Testis (tissue), 5 donors: ENCODE results near the gene RPL12. TPM values are rescaled to one million over a fixed set of nuclear protein-coding genes. Genes with fewer than 3 reads are reported as not detected.

Experiments
- DNase-seq: peaks from one replicate; pipeline ENCODE4 v3.0.0-alpha.2; 2019
- H3K27ac ChIP-seq, 2 donors: fragments of 200-600 bp; sonication (generic); one replicate each; pipeline ENCODE4 v1.5.1; 2019
- H3K27me3 ChIP-seq: fragments of 200-600 bp; sonication (generic); one replicate; pipeline ENCODE4 v1.5.1; 2019
- H3K36me3 ChIP-seq: fragments of 200-600 bp; sonication (generic); one replicate; pipeline ENCODE4 v1.5.1; 2017; ENCODE audit warnings: low read depth; ENCODE audit errors: missing control alignments
- H3K4me1 ChIP-seq: fragments of 200-600 bp; sonication (generic); one replicate; pipeline ENCODE4 v1.5.1; 2019
- H3K4me3 ChIP-seq, 2 donors: fragments of 200-600 bp; sonication (generic); one replicate each; pipeline ENCODE4 v1.5.1; 2017 to 2019
- H3K9me3 ChIP-seq: fragments of 200-600 bp; sonication (generic); one replicate; pipeline ENCODE4 v1.5.1; 2017
- POLR2A ChIP-seq: fragments of 450-650 bp; IDR thresholded peaks from one replicate; pipeline ENCODE4 v1.6.1; 2017; ENCODE audit warnings: antibody characterized with exemption, mild to moderate bottlenecking, moderate library complexity
- whole genome bisulfite sequencing, 2 donors: methylation state at CpG; one replicate each; pipeline ENCODE4 v1.1.5; 2018; 5-methylcytosine and 5-hydroxymethylcytosine counted together
- intact Hi-C: fragments of 100-400 bp; cut with DNase I; formaldehyde crosslinking; loops from one replicate; pipeline ENCODE4 v1.15.1; 2023; ENCODE audit warnings: low total_unique reads
- long read RNA-seq, 2 donors: transcript quantifications; one replicate each; lab custom pipeline, GENCODE V29; 2026
- polyA plus RNA-seq: library from polyadenylated mRNA; stranded (reverse); fragments of 350-450 nt; fragmentation: Illumina TruSeq; extraction: RNeasy Lipid Tissue Mini Kit (QIAGEN cat#74804); gene quantifications from one replicate; pipeline ENCODE4 v1.2.3, GENCODE V29; 2014; ENCODE audit warnings: low read depth, low replicate concordance; ENCODE audit not compliant: insufficient read depth
- total RNA-seq, 2 donors: library from RNA; depleted of rRNA; stranded (reverse); fragments of >200 nt; gene quantifications; one replicate each; pipeline ENCODE4 v1.2.3, GENCODE V29; 2016
- TF ChIP-seq, protein P1 (sequence below), 3 experiments: fragments of 450-650 bp in 2 of 3; fragments of 200-600 bp in 1 of 3; sonication (generic) in 1 of 3; IDR thresholded peaks; one replicate each; pipeline ENCODE4 v1.5.1; 2016 to 2019; ENCODE audit warnings: antibody characterized with exemption in 3 of 3, mild to moderate bottlenecking in 2 of 3, moderate library complexity in 1 of 3

The RPL12 gene
- total RNA-seq, result 100 to 1,000 TPM; 499 to 950 TPM
- polyA plus RNA-seq, result 1,237 TPM
- long read RNA-seq, donor 1, transcript RPL12-201 (7 exons, 633 nt), result major isoform, 1,027 of 2,580 reads
- long read RNA-seq, donor 1, transcript RPL12-203 (4 exons, 2,275 nt), result minor isoform, 263 of 2,580 reads
- long read RNA-seq, donor 1, transcript RPL12-204 (7 exons, 864 nt), result minor isoform, 16 of 2,580 reads
- long read RNA-seq, donor 1, partial matches to known transcripts, result 1,197 of 2,580 reads
- long read RNA-seq, donor 1, other reads (novel, unspliced or antisense), result 73 of 2,580 reads
- long read RNA-seq, donor 2, transcript RPL12-204 (7 exons, 864 nt), result minor isoform, 9 of 1,520 reads
- long read RNA-seq, donor 2, transcript RPL12-203 (4 exons, 2,275 nt), result minor isoform, 184 of 1,520 reads
- long read RNA-seq, donor 2, transcript RPL12-201 (7 exons, 633 nt), result major isoform, 660 of 1,520 reads
- long read RNA-seq, donor 2, partial matches to known transcripts, result 635 of 1,520 reads
- long read RNA-seq, donor 2, other reads (novel, unspliced or antisense), result 32 of 1,520 reads

DNA sequence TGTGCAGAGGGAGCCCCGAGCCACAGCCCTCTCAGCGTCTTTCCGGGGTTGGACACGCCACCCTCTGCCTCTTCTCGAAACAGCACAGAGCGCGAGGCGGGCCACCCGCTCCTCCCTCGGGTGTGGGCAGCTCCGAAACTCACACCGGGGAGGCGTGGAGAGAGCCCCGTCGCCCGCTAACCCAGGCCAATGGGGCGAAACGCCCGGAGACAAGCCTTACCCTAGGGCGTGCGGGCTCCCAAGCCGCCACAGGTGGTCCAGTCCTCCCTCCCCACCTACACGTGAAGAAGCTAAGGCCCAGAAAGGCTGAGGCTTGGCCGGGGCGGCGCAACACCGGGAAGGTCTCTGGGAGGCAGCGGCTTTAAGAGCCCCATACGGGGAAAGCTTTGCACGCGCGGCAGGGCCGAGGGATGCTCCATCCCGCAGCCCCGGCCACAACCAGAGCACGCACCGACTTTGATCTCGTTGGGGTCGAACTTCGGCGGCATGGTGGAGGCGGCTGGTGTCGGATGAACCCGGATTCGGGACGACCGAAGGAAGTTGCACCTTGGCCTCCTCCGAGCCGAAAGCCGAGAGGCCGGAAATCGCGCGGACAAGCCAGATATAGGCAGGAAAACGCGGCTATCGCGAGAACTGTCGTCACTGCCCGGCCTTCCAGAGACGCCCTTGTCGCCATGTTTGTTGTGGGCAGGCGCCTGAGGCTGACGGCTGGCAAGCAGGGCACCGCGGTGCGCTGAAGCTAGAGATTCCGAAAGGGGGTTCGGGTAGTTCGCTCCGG, at the start of gene RPL12, which contains the start of gene LRSAM1:
TSS of gene RPL12 (minus strand) at position 577 of the 778 bp plus-strand sequence. CDS start at position 488, 89 bp downstream.
TSS of gene LRSAM1 (plus strand) at position 681 of the 778 bp plus-strand sequence. CDS start 3,018 bp downstream, outside the sequence.
- no peaks in the 10 kb centered on the region for H3K36me3 ChIP-seq
- TF ChIP-seq, protein P1, sequence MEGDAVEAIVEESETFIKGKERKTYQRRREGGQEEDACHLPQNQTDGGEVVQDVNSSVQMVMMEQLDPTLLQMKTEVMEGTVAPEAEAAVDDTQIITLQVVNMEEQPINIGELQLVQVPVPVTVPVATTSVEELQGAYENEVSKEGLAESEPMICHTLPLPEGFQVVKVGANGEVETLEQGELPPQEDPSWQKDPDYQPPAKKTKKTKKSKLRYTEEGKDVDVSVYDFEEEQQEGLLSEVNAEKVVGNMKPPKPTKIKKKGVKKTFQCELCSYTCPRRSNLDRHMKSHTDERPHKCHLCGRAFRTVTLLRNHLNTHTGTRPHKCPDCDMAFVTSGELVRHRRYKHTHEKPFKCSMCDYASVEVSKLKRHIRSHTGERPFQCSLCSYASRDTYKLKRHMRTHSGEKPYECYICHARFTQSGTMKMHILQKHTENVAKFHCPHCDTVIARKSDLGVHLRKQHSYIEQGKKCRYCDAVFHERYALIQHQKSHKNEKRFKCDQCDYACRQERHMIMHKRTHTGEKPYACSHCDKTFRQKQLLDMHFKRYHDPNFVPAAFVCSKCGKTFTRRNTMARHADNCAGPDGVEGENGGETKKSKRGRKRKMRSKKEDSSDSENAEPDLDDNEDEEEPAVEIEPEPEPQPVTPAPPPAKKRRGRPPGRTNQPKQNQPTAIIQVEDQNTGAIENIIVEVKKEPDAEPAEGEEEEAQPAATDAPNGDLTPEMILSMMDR (IDR thresholded peaks at IDR 0.05), result peak in 1 of 3 experiments; percentile 7
- peak; percentile 95 for TF ChIP-seq POLR2A
- no peaks in the 10 kb centered on the region for H3K27me3 ChIP-seq
- DNase-seq, result peak; percentile 98
- WGBS, 2 donors, result 0 to 1% methylated on average over 35 to 67 of the region's 71 CpGs
- peaks cover 20% of the 10 kb centered on the region for H3K4me1 ChIP-seq
- intact Hi-C loops, result no loop called here
- H3K4me3 ChIP-seq, result peak within 1 kb of the TSS; percentile 96 to 97
- peak within 1 kb of the TSS; percentile 92 to 96 for H3K27ac ChIP-seq
- no peaks in the 10 kb centered on the region for H3K9me3 ChIP-seq

DNA sequence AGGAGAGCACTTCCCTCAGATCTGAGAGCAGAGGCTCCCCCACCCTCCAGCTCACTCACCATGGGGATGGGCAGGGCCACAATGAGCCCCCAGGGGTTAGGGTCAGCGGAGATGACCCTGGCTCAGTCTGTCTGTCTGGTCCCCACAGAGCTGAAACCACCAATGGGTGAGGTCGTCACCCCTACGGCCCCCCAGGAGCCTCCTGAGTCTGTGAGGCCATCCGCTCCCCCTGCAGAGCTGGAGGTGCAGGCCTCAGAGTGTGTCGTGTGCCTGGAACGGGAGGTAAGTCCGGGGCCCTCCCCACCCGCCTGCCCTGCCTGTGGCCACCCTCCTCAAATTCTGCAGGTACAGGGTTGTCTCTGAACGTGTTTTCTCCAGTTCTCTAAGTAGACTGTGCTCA, 49.7 kb upstream of the RPL12 start:
- Histone ChIP-seq H3K27me3 (no peaks in the 10 kb centered on the region), H3K36me3 (no peaks in the 10 kb centered on the region), H3K27ac (no peak overlapping the region), H3K4me3 (no peak overlapping the region), H3K9me3 (no peaks in the 10 kb centered on the region), H3K4me1 (peaks cover 3% of the 10 kb centered on the region)
- intact Hi-C loops, result no loop called here
- TF ChIP-seq, protein P1 (IDR thresholded peaks at IDR 0.05), result no peak
- TF ChIP-seq POLR2A, result no peak
- WGBS, 2 donors, result 87 to 88% methylated on average over 6 to 9 of the region's 9 CpGs
- DNase-seq, result no peak

DNA sequence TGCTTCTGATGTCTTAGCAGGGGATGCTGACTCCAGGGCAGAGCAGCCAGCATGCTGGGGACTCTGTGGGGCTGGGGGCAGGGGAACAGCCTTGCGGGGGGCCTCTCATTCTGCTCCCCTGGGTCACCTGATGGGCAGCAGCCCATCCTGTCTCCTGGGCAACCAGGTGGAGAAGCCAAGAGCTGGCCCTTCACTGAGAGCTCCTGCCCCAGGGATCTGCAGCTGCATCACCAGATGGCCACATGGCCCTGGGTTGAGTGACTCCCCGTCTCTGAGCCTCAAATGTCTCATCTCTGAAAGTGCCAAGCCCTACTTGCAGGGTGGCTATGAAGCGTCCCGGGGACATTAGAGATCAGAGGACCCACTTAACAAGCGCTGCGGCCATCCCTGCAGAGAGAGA, 49.2 kb upstream of the RPL12 start:
- peaks cover 3% of the 10 kb centered on the region for H3K4me1 ChIP-seq
- no peak for DNase-seq
- H3K27ac ChIP-seq, result no peak overlapping the region
- H3K9me3 ChIP-seq, result no peaks in the 10 kb centered on the region
- no peaks in the 10 kb centered on the region for H3K36me3 ChIP-seq
- WGBS, 2 donors, result 90 to 95% methylated on average over 5 to 6 of the region's 6 CpGs
- no peak overlapping the region for H3K4me3 ChIP-seq
- intact Hi-C loops, result no loop called here
- TF ChIP-seq POLR2A, result no peak
- TF ChIP-seq, protein P1 (IDR thresholded peaks at IDR 0.05), result no peak
- H3K27me3 ChIP-seq, result no peaks in the 10 kb centered on the region

DNA sequence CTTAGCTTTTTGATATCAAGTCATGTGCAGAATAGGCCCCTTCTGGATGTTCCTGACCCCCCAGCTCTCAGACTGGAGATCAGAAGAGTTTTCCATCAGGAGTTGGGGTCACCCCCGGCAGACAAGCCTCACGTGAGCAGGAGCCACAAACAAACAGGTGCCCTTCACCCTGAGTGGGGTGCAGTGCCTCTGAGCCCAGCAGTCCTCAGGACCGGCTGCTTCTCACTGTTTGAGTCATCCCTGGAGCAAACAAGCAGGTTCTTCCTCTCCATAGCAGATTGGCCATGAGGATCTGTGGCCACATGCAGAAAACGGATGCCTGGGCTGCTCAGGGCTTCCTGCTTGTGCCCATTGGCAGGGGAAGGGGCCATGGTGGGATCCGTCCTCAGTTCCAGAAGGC, 47.1 kb upstream of the RPL12 start:
- peaks cover 9% of the 10 kb centered on the region for H3K4me1 ChIP-seq
- H3K27ac ChIP-seq, result no peak overlapping the region
- no peaks in the 10 kb centered on the region for H3K27me3 ChIP-seq
- DNase-seq, result no peak
- WGBS, 2 donors, result 71 to 84% methylated on average over 4 to 5 of the region's 5 CpGs
- H3K36me3 ChIP-seq, result no peaks in the 10 kb centered on the region
- no peak overlapping the region for H3K4me3 ChIP-seq
- no peaks in the 10 kb centered on the region for H3K9me3 ChIP-seq
- TF ChIP-seq POLR2A, result no peak
- TF ChIP-seq, protein P1 (IDR thresholded peaks at IDR 0.05), result no peak
- intact Hi-C loops, result no loop called here
